ENCODE results near the gene NPHP4.

DNA sequence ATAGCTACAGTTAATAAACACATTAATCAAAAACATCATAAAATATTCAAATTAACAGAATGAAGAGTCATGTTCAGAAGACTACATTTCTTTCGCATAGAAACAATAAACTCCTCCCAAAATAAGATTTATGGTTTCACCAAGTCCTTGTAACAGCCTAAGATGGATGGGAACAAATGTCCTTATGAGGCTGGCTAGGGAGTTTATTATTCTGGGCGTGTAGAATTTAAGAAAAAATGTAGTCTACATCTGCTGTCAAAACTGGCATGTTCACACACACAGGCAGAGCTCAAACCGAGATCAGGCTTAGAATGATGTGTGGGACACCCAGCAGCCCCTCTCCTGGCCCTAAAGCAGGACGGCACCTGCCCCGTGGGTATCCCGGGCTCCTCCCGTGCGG, 101.1 kb downstream of the NPHP4 start:
- TF ChIP-seq YY1 (IDR thresholded peaks at IDR 0.05; ENCODE audit: extremely low read depth, insufficient replicate concordance, low read depth, low read length) = no peak
- TF ChIP-seq EZH2phosphoT487 (IDR thresholded peaks at IDR 0.05; ENCODE audit: borderline replicate concordance) = no peak
